ENCODE measurements around the gene PCSK1N. TPM values are rescaled to one million over a fixed set of nuclear protein-coding genes. Genes with fewer than 3 reads are reported as not detected.

Gene PCSK1N
- total and polyA plus RNA-seq, 2 of the 13 experiments (the other 11 are each of a cell fraction or from before 2014, with no cell fraction given), result 4.5 to 14.0 TPM

GRCh38 chrX:48835524-48836329, at the start of gene PCSK1N (continued):
- TF ChIP-seq, protein P1, sequence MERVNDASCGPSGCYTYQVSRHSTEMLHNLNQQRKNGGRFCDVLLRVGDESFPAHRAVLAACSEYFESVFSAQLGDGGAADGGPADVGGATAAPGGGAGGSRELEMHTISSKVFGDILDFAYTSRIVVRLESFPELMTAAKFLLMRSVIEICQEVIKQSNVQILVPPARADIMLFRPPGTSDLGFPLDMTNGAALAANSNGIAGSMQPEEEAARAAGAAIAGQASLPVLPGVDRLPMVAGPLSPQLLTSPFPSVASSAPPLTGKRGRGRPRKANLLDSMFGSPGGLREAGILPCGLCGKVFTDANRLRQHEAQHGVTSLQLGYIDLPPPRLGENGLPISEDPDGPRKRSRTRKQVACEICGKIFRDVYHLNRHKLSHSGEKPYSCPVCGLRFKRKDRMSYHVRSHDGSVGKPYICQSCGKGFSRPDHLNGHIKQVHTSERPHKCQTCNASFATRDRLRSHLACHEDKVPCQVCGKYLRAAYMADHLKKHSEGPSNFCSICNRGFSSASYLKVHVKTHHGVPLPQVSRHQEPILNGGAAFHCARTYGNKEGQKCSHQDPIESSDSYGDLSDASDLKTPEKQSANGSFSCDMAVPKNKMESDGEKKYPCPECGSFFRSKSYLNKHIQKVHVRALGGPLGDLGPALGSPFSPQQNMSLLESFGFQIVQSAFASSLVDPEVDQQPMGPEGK (CRISPR knock-in tag; IDR thresholded peaks at IDR 0.05), result peak; percentile 18; the same call in 1 of the 2 replicates
- TF ChIP-seq PHF21A (CRISPR knock-in tag; IDR thresholded peaks at IDR 0.05) (peak; percentile 30; the same call in 1 of the 2 replicates), SAP130 (CRISPR knock-in tag; IDR thresholded peaks at IDR 0.05; ENCODE audit: low read depth) (peak; percentile 23), RBFOX2 (IDR thresholded peaks at IDR 0.05; ENCODE audit: low read depth, low read length) (peak; percentile 48; the same call in 1 of the 2 replicates), BRF2 (CRISPR knock-in tag; IDR thresholded peaks at IDR 0.05) (no peak), TOPORS (CRISPR knock-in tag; IDR thresholded peaks at IDR 0.05) (no peak), ATF1 (CRISPR knock-in tag; IDR thresholded peaks at IDR 0.05) (no peak), ZBTB38 (CRISPR knock-in tag; IDR thresholded peaks at IDR 0.05) (no peak), ZNF121 (CRISPR knock-in tag; IDR thresholded peaks at IDR 0.05) (no peak), FOXO1 (CRISPR knock-in tag; IDR thresholded peaks at IDR 0.05) (no peak), ZKSCAN8 (CRISPR knock-in tag; IDR thresholded peaks at IDR 0.05; ENCODE audit: borderline replicate concordance) (peak; percentile 95), ZMAT3 (CRISPR knock-in tag; conservative IDR thresholded peaks at IDR 0.05) (no peak), RXRB (CRISPR knock-in tag; IDR thresholded peaks at IDR 0.05; ENCODE audit: borderline replicate concordance) (peak; percentile 42; the same call in 1 of the 2 replicates), MXD4 (CRISPR knock-in tag; IDR thresholded peaks at IDR 0.05) (no peak), MLXIP (CRISPR knock-in tag; IDR thresholded peaks at IDR 0.05; ENCODE audit: borderline replicate concordance) (no peak), JARID2 (CRISPR knock-in tag; IDR thresholded peaks at IDR 0.05; ENCODE audit: insufficient replicate concordance) (no peak), ZBTB7A (CRISPR knock-in tag; IDR thresholded peaks at IDR 0.05) (no peak), TARDBP (CRISPR knock-in tag; IDR thresholded peaks at IDR 0.05) (no peak)
- TF ChIP-seq, protein P2, sequence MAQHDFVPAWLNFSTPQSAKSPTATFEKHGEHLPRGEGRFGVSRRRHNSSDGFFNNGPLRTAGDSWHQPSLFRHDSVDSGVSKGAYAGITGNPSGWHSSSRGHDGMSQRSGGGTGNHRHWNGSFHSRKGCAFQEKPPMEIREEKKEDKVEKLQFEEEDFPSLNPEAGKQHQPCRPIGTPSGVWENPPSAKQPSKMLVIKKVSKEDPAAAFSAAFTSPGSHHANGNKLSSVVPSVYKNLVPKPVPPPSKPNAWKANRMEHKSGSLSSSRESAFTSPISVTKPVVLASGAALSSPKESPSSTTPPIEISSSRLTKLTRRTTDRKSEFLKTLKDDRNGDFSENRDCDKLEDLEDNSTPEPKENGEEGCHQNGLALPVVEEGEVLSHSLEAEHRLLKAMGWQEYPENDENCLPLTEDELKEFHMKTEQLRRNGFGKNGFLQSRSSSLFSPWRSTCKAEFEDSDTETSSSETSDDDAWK (CRISPR knock-in tag; IDR thresholded peaks at IDR 0.05), result no peak
